GM10847 (cell line): ENCODE data around the gene CACNB4.

Experiments used
- POLR2A ChIP-seq: IDR thresholded peaks from 2 replicates; pipeline ENCODE4 v1.6.1; 2011; ENCODE audit not compliant: insufficient read length; ENCODE audit errors: extremely low read depth

Gene CACNB4

DNA sequence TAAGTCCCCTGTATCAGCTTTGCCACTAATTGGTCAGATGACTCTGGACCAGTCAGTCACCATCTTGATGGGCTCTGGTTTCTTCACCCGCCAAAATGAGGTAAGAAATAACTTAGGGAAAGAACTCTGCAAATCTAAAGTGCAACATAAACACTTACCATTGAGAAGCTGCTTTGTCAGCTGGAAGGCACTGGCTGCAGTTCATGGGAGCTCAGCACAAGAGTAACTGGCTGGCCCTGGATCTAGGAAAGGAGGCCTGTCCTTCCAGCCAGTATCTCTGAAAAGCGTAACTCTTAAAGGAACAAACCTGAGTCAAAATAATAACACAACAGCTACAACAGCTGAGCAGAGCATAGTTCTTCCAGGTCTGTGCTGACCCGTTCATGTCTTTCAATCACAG lies 123.9 kb downstream of the CACNB4 start:
- TF ChIP-seq POLR2A = no peak

DNA sequence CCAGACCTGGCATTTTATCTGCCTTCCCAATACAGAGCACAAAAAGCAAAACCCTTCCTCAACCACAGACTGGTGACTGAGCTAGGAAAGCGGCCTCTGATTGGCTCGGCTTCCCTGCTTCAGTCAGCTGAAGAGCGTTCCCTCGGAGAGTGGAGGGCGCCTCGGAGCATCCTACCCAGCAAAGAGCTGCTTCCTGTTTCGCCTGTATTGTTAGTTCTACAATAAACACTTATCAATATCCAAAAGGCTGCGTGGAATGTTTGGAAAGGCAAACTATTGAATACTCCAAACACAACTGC lies 125.0 kb downstream of the CACNB4 start:
- no peak for TF ChIP-seq POLR2A

DNA sequence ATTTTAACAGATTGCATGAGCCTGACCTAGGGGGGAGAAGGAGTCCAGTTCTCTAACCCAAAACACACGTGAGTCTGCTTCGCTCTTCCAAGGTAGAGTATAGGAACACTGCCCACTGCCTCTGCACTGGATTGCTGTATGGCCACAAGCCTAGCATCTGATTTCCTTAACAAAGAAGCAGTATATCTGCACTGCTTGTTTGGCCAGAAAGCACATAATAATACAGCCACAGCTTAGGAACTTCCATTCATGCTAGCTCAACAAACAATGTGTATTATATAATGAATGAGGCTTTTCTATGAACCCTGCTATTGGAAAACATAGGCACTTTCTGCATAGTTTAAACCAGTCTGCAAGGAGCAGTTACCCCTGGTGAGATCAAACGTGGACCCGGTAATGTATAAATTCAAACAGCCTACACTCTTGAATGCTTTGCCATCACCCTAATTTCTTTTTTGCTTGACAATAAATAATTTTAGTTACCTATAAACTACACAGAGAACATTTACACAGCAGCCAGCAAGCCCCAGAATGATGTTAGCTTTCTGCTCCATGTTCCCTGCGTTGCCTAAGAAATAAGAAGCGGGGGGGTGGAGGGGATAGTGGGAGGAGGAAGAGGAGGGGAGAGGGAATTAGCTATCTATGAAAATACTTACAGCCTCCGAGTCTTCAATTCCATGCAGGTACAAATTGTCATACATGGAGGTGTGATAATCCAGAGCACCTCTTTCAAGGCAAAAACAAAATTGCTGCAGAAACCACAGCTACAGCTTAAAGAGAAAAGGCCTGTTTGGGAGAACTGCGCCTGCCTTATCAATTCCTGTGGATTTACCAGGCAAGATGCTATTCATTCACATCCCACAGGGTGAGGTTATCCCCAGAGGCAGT lies 125.6 kb downstream of the CACNB4 start:
- TF ChIP-seq POLR2A = no peak

- no peak for TF ChIP-seq POLR2A
These were observed 126.4 kb downstream of the CACNB4 start for GRCh38 chr2:151972241-151973012.

DNA sequence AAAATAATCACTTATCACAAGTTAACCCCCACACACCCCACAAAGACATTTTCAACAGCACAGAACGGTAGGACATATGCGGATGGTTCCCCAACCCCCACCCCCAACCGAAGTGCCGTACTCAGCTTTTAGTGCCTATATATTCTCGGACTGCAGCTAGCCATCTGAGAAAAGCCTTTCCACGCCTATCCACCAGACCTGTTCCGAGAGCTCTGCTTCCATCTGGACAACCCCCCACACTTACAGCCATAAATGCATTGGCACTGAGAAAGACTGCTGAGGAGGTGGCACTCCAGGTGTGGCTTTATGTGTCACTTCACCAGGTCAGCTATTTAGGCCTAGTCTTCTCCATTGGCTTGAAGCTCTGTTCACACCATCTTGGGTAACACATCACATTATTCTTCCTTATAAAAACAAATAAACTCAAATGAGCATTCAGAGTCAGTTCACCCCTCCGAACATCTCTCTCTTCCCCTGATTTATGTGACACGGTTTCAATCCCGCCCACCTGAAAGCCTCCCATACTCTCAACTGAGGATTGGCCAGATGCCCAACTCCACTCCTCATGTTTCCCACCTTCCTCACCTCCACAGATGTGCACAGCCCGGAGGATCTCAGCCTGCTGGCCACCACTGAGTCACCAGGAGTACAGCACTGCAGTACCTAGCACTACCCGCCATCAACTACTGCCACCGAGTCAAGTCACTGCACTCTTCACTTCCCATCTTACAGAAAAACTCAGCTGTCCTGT lies 127.4 kb downstream of the CACNB4 start:
- TF ChIP-seq POLR2A = no peak

DNA sequence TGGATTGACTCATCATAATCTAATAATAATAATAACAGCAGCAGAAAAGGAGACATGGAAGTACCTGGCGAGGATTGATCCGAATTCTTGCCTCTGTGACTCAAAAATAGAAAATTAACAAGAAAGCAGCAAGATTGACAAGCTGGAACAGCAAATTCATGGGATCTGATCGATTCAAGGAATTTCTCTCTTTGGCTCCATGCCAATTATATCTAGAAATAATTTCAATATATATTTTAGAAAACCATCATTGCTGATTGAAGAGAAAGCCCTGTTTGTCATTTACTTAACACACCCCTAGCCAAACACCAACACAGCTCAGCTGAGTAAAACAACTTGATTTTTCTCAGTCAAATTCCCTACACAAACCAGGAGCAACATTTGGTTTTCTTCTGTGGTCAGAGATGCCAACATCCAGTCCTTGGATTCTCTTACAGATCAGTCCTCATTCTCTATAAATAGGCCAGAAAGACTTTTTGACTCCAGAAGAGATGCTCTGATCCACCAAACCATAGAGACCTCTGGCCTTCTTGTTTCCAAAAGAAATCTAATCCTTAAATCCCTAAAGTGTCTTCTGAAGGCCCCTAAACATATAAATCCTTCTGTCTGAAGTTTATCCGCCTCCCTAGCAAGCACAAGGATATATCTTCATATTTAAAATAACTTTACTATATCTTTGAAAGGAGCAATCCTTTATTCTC lies 129.9 kb downstream of the CACNB4 start:
- TF ChIP-seq POLR2A = no peak

GRCh38 chr2:151967829-151968722 lies 130.8 kb downstream of the CACNB4 start:
- TF ChIP-seq POLR2A = no peak

- no peak for TF ChIP-seq POLR2A
These were observed 133.0 kb downstream of the CACNB4 start for GRCh38 chr2:151965884-151966283.

DNA sequence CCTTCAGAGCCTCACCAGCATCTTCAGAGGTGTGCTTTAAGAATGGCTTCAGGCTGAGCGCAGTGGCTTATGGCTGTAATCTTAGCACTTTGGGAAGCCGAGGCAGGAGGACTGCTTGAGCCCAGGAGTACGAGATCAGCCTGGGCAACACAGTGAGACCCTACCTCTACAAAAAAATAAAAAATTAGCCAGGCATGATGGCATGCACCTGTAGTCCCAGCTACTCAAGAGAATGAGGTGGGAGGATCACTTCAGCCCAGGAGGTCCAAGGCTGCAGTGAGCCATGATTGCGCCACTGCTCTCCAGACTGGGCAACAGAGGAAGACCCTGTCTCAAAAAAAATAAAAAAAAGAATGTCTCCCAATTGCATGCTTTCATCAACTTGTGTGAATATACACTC lies 137.3 kb downstream of the CACNB4 start:
- TF ChIP-seq POLR2A = no peak

DNA sequence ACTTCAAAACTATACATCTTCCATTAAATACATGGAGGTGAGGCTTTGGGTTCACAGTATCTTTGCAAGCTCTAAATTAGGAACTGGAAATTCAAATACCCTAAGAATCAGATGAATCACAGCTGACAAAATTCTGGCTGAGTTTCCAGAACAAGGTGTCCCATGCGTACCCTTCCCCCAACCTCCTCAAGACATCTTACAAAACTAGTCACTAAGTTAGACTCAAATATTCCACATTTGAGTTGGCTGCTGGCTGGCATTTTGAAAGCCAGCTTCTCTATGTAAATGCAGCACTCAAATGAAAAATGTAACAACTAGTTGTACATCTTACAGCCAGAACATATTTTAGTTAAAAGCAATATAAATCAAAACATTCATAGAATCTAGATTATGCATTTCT lies 139.6 kb downstream of the CACNB4 start:
- no peak for TF ChIP-seq POLR2A

- no peak for TF ChIP-seq POLR2A
These were observed 145.4 kb downstream of the CACNB4 start for GRCh38 chr2:151953467-151953866.

DNA sequence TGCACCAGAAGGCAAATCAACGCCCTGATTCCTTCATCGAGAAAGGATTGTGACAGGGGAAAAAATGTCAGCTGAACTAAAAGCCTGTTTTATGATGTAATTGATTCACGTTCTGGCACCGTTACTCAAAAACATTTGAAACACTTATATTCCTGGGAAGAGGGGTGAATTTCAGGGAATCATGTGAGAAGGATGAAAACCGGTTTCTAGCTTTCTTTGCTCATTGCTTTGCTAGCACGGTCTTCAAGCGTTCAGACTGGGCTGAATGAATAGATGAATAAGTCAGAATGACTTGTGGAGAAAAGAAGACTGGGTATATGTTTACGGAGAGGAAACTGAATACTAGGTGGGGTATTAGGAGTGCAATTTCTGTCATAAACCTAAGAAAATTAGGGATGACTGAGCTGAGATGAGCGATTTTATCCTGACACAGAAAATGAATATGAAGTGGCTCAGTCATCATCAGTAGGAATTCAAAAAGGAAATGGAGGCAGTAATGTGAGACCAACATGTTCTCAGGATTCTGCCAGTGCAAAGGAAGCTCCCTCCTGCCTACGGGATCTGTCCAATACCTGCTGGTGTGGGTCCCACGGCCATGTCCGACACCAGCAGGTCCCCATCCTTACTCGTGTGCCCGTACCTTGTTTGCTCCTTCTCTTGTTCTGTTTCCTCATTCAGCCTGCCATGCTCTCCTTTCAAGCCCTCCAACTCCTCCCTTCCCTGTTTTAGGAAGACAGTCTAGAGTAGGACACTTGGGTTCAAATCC lies 146.0 kb downstream of the CACNB4 start:
- TF ChIP-seq POLR2A = no peak

DNA sequence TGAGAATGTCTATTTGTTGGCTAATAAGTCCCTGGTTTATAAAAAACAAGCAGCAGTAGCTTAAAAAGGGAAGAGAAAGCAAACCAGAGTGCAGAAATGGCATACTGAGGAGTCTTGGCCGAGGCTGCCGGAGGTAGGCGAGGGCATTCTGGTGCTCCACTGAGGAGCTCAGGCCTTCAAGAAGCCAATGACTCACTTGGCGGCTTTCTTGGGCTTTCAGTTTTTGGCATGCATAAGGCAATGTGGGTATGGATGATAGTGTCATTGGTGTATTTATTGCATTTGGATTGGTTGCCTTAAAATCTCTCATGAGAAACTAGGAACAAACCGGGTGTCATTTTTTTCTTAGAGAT lies 151.1 kb downstream of the CACNB4 start:
- TF ChIP-seq POLR2A = no peak
